Measurements from ENCODE around the gene AOAH.

The AOAH gene

GRCh38 chr7:36746347-36746746 lies 22.1 kb upstream of the AOAH start:
- no peak for TF ChIP-seq EZH2phosphoT487 (IDR thresholded peaks at IDR 0.05; ENCODE audit: borderline replicate concordance, low read length)
- no peak for TF ChIP-seq CTCF (IDR thresholded peaks at IDR 0.05; ENCODE audit: low read depth, low read length, poor library complexity, severe bottlenecking)
- Histone ChIP-seq H3F3A (ENCODE audit: control insufficient read depth, insufficient read depth) (no peaks in the 10 kb centered on the region), H3K4me2 (ENCODE audit: low read length) (no peak overlapping the region), H3K4me1 (ENCODE audit: control insufficient read depth, low read length) (no peaks in the 10 kb centered on the region), H3K9me3 (ENCODE audit: control insufficient read depth, insufficient read depth, low read length) (no peaks in the 10 kb centered on the region), H3K4me3 (ENCODE audit: low read length) (no peak overlapping the region), H3K79me2 (ENCODE audit: control insufficient read depth, low read length) (no peaks in the 10 kb centered on the region), H3K27ac (ENCODE audit: low read depth, low read length) (no peak overlapping the region), H3K27me3 (ENCODE audit: control insufficient read depth, low read length) (no peaks in the 10 kb centered on the region; the same call in 1 of the 2 replicates), H3K9me2 (replicated peaks; ENCODE audit: control insufficient read depth, low read length) (no peaks in the 10 kb centered on the region), H3K36me3 (ENCODE audit: control insufficient read depth, low read length) (no peaks in the 10 kb centered on the region), H4K20me1 (ENCODE audit: control insufficient read depth, insufficient read depth, low read depth, low read length) (no peaks in the 10 kb centered on the region)

- no peaks in the 10 kb centered on the region; the same call in 1 of the 2 replicates for H3K27me3 ChIP-seq (ENCODE audit: control insufficient read depth, low read length)
- no peak for TF ChIP-seq CTCF (IDR thresholded peaks at IDR 0.05; ENCODE audit: low read depth, low read length, poor library complexity, severe bottlenecking)
- TF ChIP-seq EZH2phosphoT487 (IDR thresholded peaks at IDR 0.05; ENCODE audit: borderline replicate concordance, low read length): no peak
- no peaks in the 10 kb centered on the region for H3K4me1 ChIP-seq (ENCODE audit: control insufficient read depth, low read length)
- no peak overlapping the region for H3K27ac ChIP-seq (ENCODE audit: low read depth, low read length)
- no peaks in the 10 kb centered on the region for H3F3A ChIP-seq (ENCODE audit: control insufficient read depth, insufficient read depth)
- H3K79me2 ChIP-seq (ENCODE audit: control insufficient read depth, low read length): no peaks in the 10 kb centered on the region
- no peaks in the 10 kb centered on the region for H4K20me1 ChIP-seq (ENCODE audit: control insufficient read depth, insufficient read depth, low read depth, low read length)
- no peaks in the 10 kb centered on the region for H3K36me3 ChIP-seq (ENCODE audit: control insufficient read depth, low read length)
- H3K9me3 ChIP-seq (ENCODE audit: control insufficient read depth, insufficient read depth, low read length): no peaks in the 10 kb centered on the region
- no peak overlapping the region for H3K4me3 ChIP-seq (ENCODE audit: low read length)
- no peak overlapping the region for H3K4me2 ChIP-seq (ENCODE audit: low read length)
- H3K9me2 ChIP-seq (replicated peaks; ENCODE audit: control insufficient read depth, low read length): no peaks in the 10 kb centered on the region
Observed at GRCh38 chr7:36742911-36743775, 18.8 kb upstream of the AOAH start.

GRCh38 chr7:36741866-36742265 lies 17.6 kb upstream of the AOAH start:
- Histone ChIP-seq H4K20me1 (ENCODE audit: control insufficient read depth, insufficient read depth, low read depth, low read length) (no peaks in the 10 kb centered on the region), H3K27ac (ENCODE audit: low read depth, low read length) (no peak overlapping the region), H3K4me3 (ENCODE audit: low read length) (no peak overlapping the region), H3F3A (ENCODE audit: control insufficient read depth, insufficient read depth) (no peaks in the 10 kb centered on the region), H3K79me2 (ENCODE audit: control insufficient read depth, low read length) (no peaks in the 10 kb centered on the region), H3K4me2 (ENCODE audit: low read length) (no peak overlapping the region), H3K9me2 (replicated peaks; ENCODE audit: control insufficient read depth, low read length) (no peaks in the 10 kb centered on the region), H3K9me3 (ENCODE audit: control insufficient read depth, insufficient read depth, low read length) (no peaks in the 10 kb centered on the region), H3K4me1 (ENCODE audit: control insufficient read depth, low read length) (peaks cover 2% of the 10 kb centered on the region; the same call in 1 of the 2 replicates), H3K36me3 (ENCODE audit: control insufficient read depth, low read length) (no peaks in the 10 kb centered on the region), H3K27me3 (ENCODE audit: control insufficient read depth, low read length) (no peaks in the 10 kb centered on the region; the same call in 1 of the 2 replicates)
- TF ChIP-seq EZH2phosphoT487 (IDR thresholded peaks at IDR 0.05; ENCODE audit: borderline replicate concordance, low read length) (no peak), CTCF (IDR thresholded peaks at IDR 0.05; ENCODE audit: low read depth, low read length, poor library complexity, severe bottlenecking) (no peak)

Data from DOHH2 (cell line).